ENCODE data around the gene TAX1BP3. TPM values are rescaled to one million over a fixed set of nuclear protein-coding genes. Genes with fewer than 3 reads are reported as not detected.

Gene TAX1BP3
- total and polyA plus RNA-seq, 9 of the 15 experiments (the other 6 are each of a cell fraction or from before 2014, with no cell fraction given) = 0.99 to 14.5 (median 6.2) TPM

- TF ChIP-seq SFPQ (IDR thresholded peaks at IDR 0.05; ENCODE audit: low read depth, low read length) = no peak
- TF ChIP-seq PURB (CRISPR knock-in tag; IDR thresholded peaks at IDR 0.05; ENCODE audit: low read depth) = no peak
- no peak for TF ChIP-seq THRAP3 (IDR thresholded peaks at IDR 0.05; ENCODE audit: borderline replicate concordance)
- TF ChIP-seq ZFP36 (IDR thresholded peaks at IDR 0.05; ENCODE audit: low read depth, low read length, partially characterized antibody) = peak; percentile 41
- TF ChIP-seq HDAC6 (IDR thresholded peaks at IDR 0.05; ENCODE audit: low read depth, low read length) = no peak
- TF ChIP-seq TBL1XR1 (IDR thresholded peaks at IDR 0.05; ENCODE audit: low read length in 2 of 2) = no peak
- no peak for TF ChIP-seq ETV1 (tag; conservative IDR thresholded peaks at IDR 0.05; ENCODE audit: low read depth)
- TF ChIP-seq ATF6 (CRISPR knock-in tag; IDR thresholded peaks at IDR 0.05) = no peak
- no peak for TF ChIP-seq DNMT1 (IDR thresholded peaks at IDR 0.05)
- TF ChIP-seq USF1 (CRISPR knock-in tag; IDR thresholded peaks at IDR 0.05) = no peak
- no peak for TF ChIP-seq WHSC1 (IDR thresholded peaks at IDR 0.05; ENCODE audit: low read length)
- TF ChIP-seq ASH1L (IDR thresholded peaks at IDR 0.05; ENCODE audit: borderline replicate concordance, low read depth, partially characterized antibody) = no peak
- peak in 1 of 2 experiments; percentile 94; a peak in 2 of 4 replicates for TF ChIP-seq RCOR1 (IDR thresholded peaks at IDR 0.05; ENCODE audit: borderline replicate concordance in 1 of 2, low read depth in 2 of 2, low read length in 2 of 2)
- TF ChIP-seq ELF4 (CRISPR knock-in tag; IDR thresholded peaks at IDR 0.05) = no peak
- TF ChIP-seq EP300 (IDR thresholded peaks at IDR 0.05; ENCODE audit: low read length) = peak; percentile 39
- peak; percentile 82 for TF ChIP-seq HES1 (IDR thresholded peaks at IDR 0.05; ENCODE audit: low read depth)
- TF ChIP-seq NR2F6 (CRISPR knock-in tag; IDR thresholded peaks at IDR 0.05) = no peak
- TF ChIP-seq GMEB1 (CRISPR knock-in tag; IDR thresholded peaks at IDR 0.05) = no peak
- no peak for TF ChIP-seq POLR3A (IDR thresholded peaks at IDR 0.05; ENCODE audit: borderline replicate concordance, extremely low read depth, insufficient read depth, insufficient read length)
- TF ChIP-seq RFX7 (CRISPR knock-in tag; IDR thresholded peaks at IDR 0.05) = no peak
- TF ChIP-seq PCBP1 (IDR thresholded peaks at IDR 0.05; ENCODE audit: low read depth, low read length, poor library complexity, severe bottlenecking) = no peak
Measured at GRCh38 chr17:3641717-3642486, 26.5 kb downstream of the TAX1BP3 start (continued).

Data from K562 (cell line).